Stomach (tissue), 4 donors: ENCODE measurements around the gene KLK12.

ENCODE experiments used
- EP300 ChIP-seq: sonication (generic); formaldehyde crosslinking; IDR thresholded peaks from one replicate; pipeline ENCODE4 v1.6.1; 2017; ENCODE audit warnings: antibody characterized with exemption
- POLR2A ChIP-seq, 4 donors: fragments of 450-650 bp; IDR thresholded peaks; one replicate each; pipeline ENCODE4 v1.6.1; 2016; ENCODE audit warnings: antibody characterized with exemption in 4 of 4, control low read depth in 2 of 4, mild to moderate bottlenecking in 1 of 4, moderate library complexity in 1 of 4
- POLR2AphosphoS5 ChIP-seq, 3 donors: sonication (generic); formaldehyde crosslinking; IDR thresholded peaks; one replicate each; pipeline ENCODE4 v1.6.1; 2016; ENCODE audit warnings: antibody characterized with exemption in 3 of 3
- TF ChIP-seq, protein P1 (sequence below), 7 experiments: fragments of 450-650 bp in 4 of 7; fragments of 200-600 bp in 3 of 7; sonication (generic) in 3 of 7; IDR thresholded peaks; one replicate each; pipeline ENCODE4 v1.5.1; 2016 to 2019; ENCODE audit warnings: antibody characterized with exemption in 7 of 7, control low read depth in 2 of 7, mild to moderate bottlenecking in 1 of 7

DNA sequence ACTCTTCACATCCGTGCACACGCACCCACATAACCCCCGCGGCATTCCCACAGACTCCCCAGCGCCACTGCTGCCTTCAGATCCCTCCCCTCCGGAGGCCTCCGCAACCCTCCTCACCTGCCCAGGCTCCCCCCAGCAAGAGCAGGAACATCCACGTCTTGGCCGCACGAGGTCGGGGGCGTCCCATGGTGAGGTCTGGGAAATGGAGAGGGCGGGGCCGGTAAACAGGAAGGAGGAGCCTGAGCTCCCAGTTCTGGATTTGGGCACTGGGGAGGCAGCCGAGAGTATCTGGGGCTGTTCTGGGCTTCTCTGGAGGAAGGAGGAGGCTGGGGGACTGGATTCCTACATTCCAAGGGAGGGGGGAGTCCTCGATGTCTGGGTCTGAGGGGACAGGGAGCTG lies 33.8 kb downstream of the KLK12 start:
- TF ChIP-seq, protein P1, sequence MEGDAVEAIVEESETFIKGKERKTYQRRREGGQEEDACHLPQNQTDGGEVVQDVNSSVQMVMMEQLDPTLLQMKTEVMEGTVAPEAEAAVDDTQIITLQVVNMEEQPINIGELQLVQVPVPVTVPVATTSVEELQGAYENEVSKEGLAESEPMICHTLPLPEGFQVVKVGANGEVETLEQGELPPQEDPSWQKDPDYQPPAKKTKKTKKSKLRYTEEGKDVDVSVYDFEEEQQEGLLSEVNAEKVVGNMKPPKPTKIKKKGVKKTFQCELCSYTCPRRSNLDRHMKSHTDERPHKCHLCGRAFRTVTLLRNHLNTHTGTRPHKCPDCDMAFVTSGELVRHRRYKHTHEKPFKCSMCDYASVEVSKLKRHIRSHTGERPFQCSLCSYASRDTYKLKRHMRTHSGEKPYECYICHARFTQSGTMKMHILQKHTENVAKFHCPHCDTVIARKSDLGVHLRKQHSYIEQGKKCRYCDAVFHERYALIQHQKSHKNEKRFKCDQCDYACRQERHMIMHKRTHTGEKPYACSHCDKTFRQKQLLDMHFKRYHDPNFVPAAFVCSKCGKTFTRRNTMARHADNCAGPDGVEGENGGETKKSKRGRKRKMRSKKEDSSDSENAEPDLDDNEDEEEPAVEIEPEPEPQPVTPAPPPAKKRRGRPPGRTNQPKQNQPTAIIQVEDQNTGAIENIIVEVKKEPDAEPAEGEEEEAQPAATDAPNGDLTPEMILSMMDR (IDR thresholded peaks at IDR 0.05): no peak
- TF ChIP-seq POLR2A (IDR thresholded peaks at IDR 0.05): no peak
- no peak for TF ChIP-seq EP300
- no peak for TF ChIP-seq POLR2AphosphoS5 (IDR thresholded peaks at IDR 0.05)
